ENCODE data around the gene ZNF773. TPM values are rescaled to one million over a fixed set of nuclear protein-coding genes. Genes with fewer than 3 reads are reported as not detected.

ZNF773 gene
- total RNA-seq, 1 donor from 2014 or later = 9.7 TPM

DNA sequence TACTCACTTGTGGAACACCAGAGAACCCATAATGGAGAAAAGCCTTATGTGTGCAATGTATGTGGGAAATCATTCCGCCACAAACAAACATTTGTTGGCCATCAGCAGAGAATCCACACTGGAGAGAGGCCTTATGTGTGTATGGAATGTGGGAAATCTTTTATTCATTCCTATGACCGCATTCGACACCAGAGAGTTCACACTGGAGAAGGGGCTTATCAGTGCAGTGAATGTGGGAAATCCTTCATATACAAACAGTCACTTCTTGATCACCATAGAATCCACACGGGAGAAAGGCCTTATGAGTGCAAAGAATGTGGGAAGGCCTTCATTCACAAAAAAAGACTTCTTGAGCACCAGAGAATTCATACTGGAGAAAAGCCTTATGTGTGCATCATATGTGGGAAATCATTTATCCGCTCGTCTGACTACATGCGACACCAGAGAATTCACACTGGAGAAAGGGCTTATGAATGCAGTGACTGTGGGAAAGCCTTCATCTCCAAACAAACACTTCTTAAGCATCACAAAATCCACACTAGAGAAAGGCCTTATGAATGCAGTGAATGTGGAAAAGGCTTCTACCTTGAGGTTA lies 38.3 kb downstream of the ZNF773 start:
- H3K27me3 Mint-ChIP-seq (ENCODE audit: unreplicated experiment) = peaks cover 16% of the 10 kb centered on the region
- no peak for DNase-seq (ENCODE audit: low spot score)
- H3K27ac Mint-ChIP-seq (ENCODE audit: unreplicated experiment) = no peak overlapping the region
- H3K4me3 Mint-ChIP-seq (ENCODE audit: unreplicated experiment) = peak overlapping the region; percentile 53
- peaks cover 92% of the 10 kb centered on the region for H3K36me3 Mint-ChIP-seq (ENCODE audit: low read depth, unreplicated experiment)
- no peak for TF ChIP-seq CTCF (IDR thresholded peaks at IDR 0.05; ENCODE audit: unreplicated experiment)
- H3K9me3 Mint-ChIP-seq (ENCODE audit: unreplicated experiment) = peaks cover 52% of the 10 kb centered on the region
- H3K4me1 Mint-ChIP-seq (ENCODE audit: unreplicated experiment) = no peaks in the 10 kb centered on the region

- H3K36me3 Mint-ChIP-seq (ENCODE audit: low read depth, unreplicated experiment) = peaks cover 92% of the 10 kb centered on the region
- no peak overlapping the region for H3K27ac Mint-ChIP-seq (ENCODE audit: unreplicated experiment)
- TF ChIP-seq CTCF (IDR thresholded peaks at IDR 0.05; ENCODE audit: unreplicated experiment) = no peak
- peak overlapping the region; percentile 33 for H3K4me3 Mint-ChIP-seq (ENCODE audit: unreplicated experiment)
- DNase-seq (ENCODE audit: low spot score) = no peak
- H3K4me1 Mint-ChIP-seq (ENCODE audit: unreplicated experiment) = no peaks in the 10 kb centered on the region
- peaks cover 2% of the 10 kb centered on the region for H3K27me3 Mint-ChIP-seq (ENCODE audit: unreplicated experiment)
- H3K9me3 Mint-ChIP-seq (ENCODE audit: unreplicated experiment) = peaks cover 12% of the 10 kb centered on the region
These were observed 46.8 kb downstream of the ZNF773 start for GRCh38 chr19:57546513-57546912.

DNA sequence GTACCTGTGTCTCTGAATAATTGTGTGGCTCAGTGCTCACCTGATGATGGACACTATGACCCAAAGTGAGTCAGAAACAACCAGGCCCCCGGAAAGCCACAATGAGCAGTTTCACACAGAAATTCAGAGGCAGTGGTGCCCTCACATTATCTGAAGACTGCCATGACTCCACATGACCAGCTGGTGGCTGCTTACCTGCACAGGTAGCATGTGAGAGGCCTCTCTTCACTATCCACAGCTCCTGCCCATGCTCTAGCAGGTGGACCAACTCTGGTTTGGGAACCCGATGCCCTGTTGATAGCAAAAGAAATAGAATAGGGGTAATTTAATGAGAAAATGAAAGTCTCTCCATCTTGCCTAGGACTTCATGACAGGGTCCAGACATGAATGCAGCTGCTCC lies 52.7 kb downstream of the ZNF773 start:
- Mint-ChIP-seq H3K27ac (ENCODE audit: unreplicated experiment) (no peak overlapping the region), H3K27me3 (ENCODE audit: unreplicated experiment) (peaks cover 2% of the 10 kb centered on the region), H3K36me3 (ENCODE audit: low read depth, unreplicated experiment) (peaks cover 82% of the 10 kb centered on the region), H3K4me1 (ENCODE audit: unreplicated experiment) (no peaks in the 10 kb centered on the region), H3K9me3 (ENCODE audit: unreplicated experiment) (peaks cover 8% of the 10 kb centered on the region), H3K4me3 (ENCODE audit: unreplicated experiment) (peak overlapping the region; percentile 70)
- DNase-seq (ENCODE audit: low spot score) = no peak
- TF ChIP-seq CTCF (IDR thresholded peaks at IDR 0.05; ENCODE audit: unreplicated experiment) = no peak

GRCh38 chr19:57557659-57558058 lies 57.9 kb downstream of the ZNF773 start:
- H3K36me3 Mint-ChIP-seq (ENCODE audit: low read depth, unreplicated experiment) = peaks cover 67% of the 10 kb centered on the region
- no peak for TF ChIP-seq CTCF (IDR thresholded peaks at IDR 0.05; ENCODE audit: unreplicated experiment)
- H3K9me3 Mint-ChIP-seq (ENCODE audit: unreplicated experiment) = peaks cover 17% of the 10 kb centered on the region
- H3K27me3 Mint-ChIP-seq (ENCODE audit: unreplicated experiment) = peaks cover 19% of the 10 kb centered on the region
- H3K4me1 Mint-ChIP-seq (ENCODE audit: unreplicated experiment) = peaks cover 16% of the 10 kb centered on the region
- H3K27ac Mint-ChIP-seq (ENCODE audit: unreplicated experiment) = peak overlapping the region; percentile 70
- DNase-seq (ENCODE audit: low spot score) = no peak
- peak overlapping the region; percentile 100 for H3K4me3 Mint-ChIP-seq (ENCODE audit: unreplicated experiment)

Other genes starting within 250 kb of the ZNF773 start
- 51.2 TPM for gene ZNF460, start 219.5 kb upstream of the ZNF773 start, total RNA-seq (ENCODE audit: unreplicated experiment)
- gene ZNF543, start 179.5 kb upstream of the ZNF773 start, total RNA-seq (ENCODE audit: unreplicated experiment) = 13.7 TPM
- 15.7 TPM for gene ZNF304, start 148.7 kb upstream of the ZNF773 start, total RNA-seq (ENCODE audit: unreplicated experiment)
- gene TRAPPC2B, start 136.4 kb upstream of the ZNF773 start, total RNA-seq (ENCODE audit: unreplicated experiment) = 13.0 TPM
- gene ZNF547, start 136.4 kb upstream of the ZNF773 start, total RNA-seq (ENCODE audit: unreplicated experiment) = 4.8 TPM
- gene ZNF548, start 110.1 kb upstream of the ZNF773 start, total RNA-seq (ENCODE audit: unreplicated experiment) = 26.1 TPM
- gene ZNF17, start 88.8 kb upstream of the ZNF773 start, total RNA-seq (ENCODE audit: unreplicated experiment) = 13.7 TPM
- gene ZNF749, start 64.6 kb upstream of the ZNF773 start, total RNA-seq (ENCODE audit: unreplicated experiment) = 20.3 TPM
- gene VN1R1, start 42.8 kb upstream of the ZNF773 start, total RNA-seq (ENCODE audit: unreplicated experiment) = 1.8 TPM
- 19.1 TPM for gene ZNF772, start 22.4 kb upstream of the ZNF773 start, total RNA-seq (ENCODE audit: unreplicated experiment)
- 16.1 TPM for gene ZNF419, start 12.2 kb upstream of the ZNF773 start, total RNA-seq (ENCODE audit: unreplicated experiment)
- 10.6 TPM for gene ZNF549, start 27.4 kb downstream of the ZNF773 start, total RNA-seq (ENCODE audit: unreplicated experiment)
- gene ZNF550, start 59.9 kb downstream of the ZNF773 start, total RNA-seq (ENCODE audit: unreplicated experiment) = 15.3 TPM
- gene ZNF416, start 79.0 kb downstream of the ZNF773 start, total RNA-seq (ENCODE audit: unreplicated experiment) = 10.9 TPM
- gene ZIK1, start 84.2 kb downstream of the ZNF773 start, total RNA-seq (ENCODE audit: unreplicated experiment) = 19.9 TPM
- gene ZNF530, start 99.9 kb downstream of the ZNF773 start, total RNA-seq (ENCODE audit: unreplicated experiment) = 7.2 TPM
- 37.5 TPM for gene ZNF134, start 114.3 kb downstream of the ZNF773 start, total RNA-seq (ENCODE audit: unreplicated experiment)
- 31.1 TPM for gene ZNF211, start 133.2 kb downstream of the ZNF773 start, total RNA-seq (ENCODE audit: unreplicated experiment)
- 0.74 TPM for gene ZSCAN4, start 169.0 kb downstream of the ZNF773 start, total RNA-seq (ENCODE audit: unreplicated experiment)
- 11.6 TPM for gene ZNF551, start 182.0 kb downstream of the ZNF773 start, total RNA-seq (ENCODE audit: unreplicated experiment)
- gene ZNF154, start 209.3 kb downstream of the ZNF773 start, total RNA-seq (ENCODE audit: unreplicated experiment) = 23.2 TPM
- 12.2 TPM for gene ZNF671, start 227.7 kb downstream of the ZNF773 start, total RNA-seq (ENCODE audit: unreplicated experiment)
- gene ZNF776, start 246.9 kb downstream of the ZNF773 start, total RNA-seq (ENCODE audit: unreplicated experiment) = 22.6 TPM

All from endothelial cell (in vitro differentiated cells).